ENCODE data around the gene TRMU.

DNA sequence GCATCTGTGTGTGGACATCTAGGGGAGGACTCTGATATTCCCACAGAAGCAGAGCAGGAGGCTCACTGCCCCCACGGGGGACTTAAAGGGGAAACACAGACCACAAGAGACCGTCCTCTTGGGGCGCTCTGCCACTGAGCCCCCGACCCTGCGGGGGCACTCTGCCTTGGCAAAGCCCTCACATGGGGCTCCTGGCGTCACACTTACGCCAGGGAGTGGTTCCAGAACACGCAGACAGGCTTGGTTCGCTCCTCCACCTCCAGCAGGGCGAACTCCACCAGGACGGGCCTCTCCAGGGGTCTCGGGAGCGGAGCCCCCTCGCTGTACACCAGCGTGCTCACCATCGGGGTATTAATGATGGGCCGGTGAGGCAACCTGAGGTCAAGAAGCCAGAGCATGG lies 45.1 kb downstream of the TRMU start:
- no peak for TF ChIP-seq EZH2 (IDR thresholded peaks at IDR 0.05; ENCODE audit: borderline replicate concordance)
- TF ChIP-seq CTCF (IDR thresholded peaks at IDR 0.05; ENCODE audit: poor library complexity): no peak

Data from hepatocyte (in vitro differentiated cells).